ENCODE data around the gene RCSD1.

Gene RCSD1

DNA sequence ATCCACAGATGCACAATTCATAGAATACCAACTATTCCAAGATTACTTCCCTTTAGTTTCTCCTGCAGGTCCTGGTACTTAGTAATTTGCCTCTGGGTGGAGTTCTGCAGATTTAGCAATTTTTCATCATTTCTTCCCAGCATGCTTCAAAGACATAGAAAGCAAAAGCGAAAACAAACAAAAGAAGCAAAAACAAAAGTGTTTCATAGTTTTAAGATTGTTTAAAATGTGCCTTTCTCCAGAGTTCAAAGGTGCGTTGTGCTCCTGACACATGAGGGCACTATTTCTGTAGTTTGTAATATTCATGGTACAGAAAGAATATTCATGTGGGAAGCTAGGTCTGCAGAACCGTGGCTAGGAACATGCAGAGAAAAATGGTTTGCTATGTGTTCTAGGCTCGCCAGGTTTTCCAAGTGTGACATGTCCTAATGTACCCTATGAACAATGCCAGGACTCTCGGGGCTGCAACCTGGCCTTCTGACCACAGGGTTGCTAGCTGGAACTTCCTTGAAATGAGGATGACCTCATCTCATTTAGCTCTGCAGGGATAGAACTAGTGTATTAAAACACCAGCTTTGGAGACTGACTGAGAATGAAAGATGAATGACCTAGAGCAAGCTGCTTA is 30.0 kb upstream of the RCSD1 start:
- peak overlapping the region; percentile 42 for H3K4me2 ChIP-seq (ENCODE audit: insufficient read depth, low read length)
- H3K27me3 ChIP-seq (ENCODE audit: insufficient read depth, low read length, poor library complexity) = no peaks in the 10 kb centered on the region
- peaks cover 15% of the 10 kb centered on the region for H3K79me2 ChIP-seq (ENCODE audit: insufficient read depth, low read length)
- peak overlapping the region; percentile 37 for H3K9ac ChIP-seq (ENCODE audit: low read depth, low read length)
- H3K9me3 ChIP-seq (ENCODE audit: insufficient read depth, low read length, severe bottlenecking) = no peaks in the 10 kb centered on the region
- peak overlapping the region; percentile 47; the same call in 1 of the 2 replicates for H2AFZ ChIP-seq (ENCODE audit: low read depth, low read length)
- no peak overlapping the region; a peak in 1 of 4 replicates for H3K4me3 ChIP-seq (ENCODE audit: low read depth in 1 of 2, low read length in 2 of 2)
- DNase-seq = peak; percentile 71
- peaks cover 40% of the 10 kb centered on the region for H3K4me1 ChIP-seq (ENCODE audit: insufficient read depth, low read length)
- H3K36me3 ChIP-seq (ENCODE audit: insufficient read depth, low read length) = no peaks in the 10 kb centered on the region
- H4K20me1 ChIP-seq (ENCODE audit: insufficient read depth, low read length) = no peaks in the 10 kb centered on the region
- TF ChIP-seq, protein P1, sequence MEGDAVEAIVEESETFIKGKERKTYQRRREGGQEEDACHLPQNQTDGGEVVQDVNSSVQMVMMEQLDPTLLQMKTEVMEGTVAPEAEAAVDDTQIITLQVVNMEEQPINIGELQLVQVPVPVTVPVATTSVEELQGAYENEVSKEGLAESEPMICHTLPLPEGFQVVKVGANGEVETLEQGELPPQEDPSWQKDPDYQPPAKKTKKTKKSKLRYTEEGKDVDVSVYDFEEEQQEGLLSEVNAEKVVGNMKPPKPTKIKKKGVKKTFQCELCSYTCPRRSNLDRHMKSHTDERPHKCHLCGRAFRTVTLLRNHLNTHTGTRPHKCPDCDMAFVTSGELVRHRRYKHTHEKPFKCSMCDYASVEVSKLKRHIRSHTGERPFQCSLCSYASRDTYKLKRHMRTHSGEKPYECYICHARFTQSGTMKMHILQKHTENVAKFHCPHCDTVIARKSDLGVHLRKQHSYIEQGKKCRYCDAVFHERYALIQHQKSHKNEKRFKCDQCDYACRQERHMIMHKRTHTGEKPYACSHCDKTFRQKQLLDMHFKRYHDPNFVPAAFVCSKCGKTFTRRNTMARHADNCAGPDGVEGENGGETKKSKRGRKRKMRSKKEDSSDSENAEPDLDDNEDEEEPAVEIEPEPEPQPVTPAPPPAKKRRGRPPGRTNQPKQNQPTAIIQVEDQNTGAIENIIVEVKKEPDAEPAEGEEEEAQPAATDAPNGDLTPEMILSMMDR (IDR thresholded peaks at IDR 0.05; ENCODE audit: borderline replicate concordance, extremely low read depth, low read length, poor library complexity, severe bottlenecking) = peak; percentile 98
- no peak for TF ChIP-seq EZH2 (IDR thresholded peaks at IDR 0.05; ENCODE audit: borderline replicate concordance, low read depth, low read length, severe bottlenecking)
- peak overlapping the region; percentile 78 for H3K27ac ChIP-seq (ENCODE audit: low read length)
- ATAC-seq (ENCODE audit: insufficient read depth, low read depth) = peak; percentile 83

DNA sequence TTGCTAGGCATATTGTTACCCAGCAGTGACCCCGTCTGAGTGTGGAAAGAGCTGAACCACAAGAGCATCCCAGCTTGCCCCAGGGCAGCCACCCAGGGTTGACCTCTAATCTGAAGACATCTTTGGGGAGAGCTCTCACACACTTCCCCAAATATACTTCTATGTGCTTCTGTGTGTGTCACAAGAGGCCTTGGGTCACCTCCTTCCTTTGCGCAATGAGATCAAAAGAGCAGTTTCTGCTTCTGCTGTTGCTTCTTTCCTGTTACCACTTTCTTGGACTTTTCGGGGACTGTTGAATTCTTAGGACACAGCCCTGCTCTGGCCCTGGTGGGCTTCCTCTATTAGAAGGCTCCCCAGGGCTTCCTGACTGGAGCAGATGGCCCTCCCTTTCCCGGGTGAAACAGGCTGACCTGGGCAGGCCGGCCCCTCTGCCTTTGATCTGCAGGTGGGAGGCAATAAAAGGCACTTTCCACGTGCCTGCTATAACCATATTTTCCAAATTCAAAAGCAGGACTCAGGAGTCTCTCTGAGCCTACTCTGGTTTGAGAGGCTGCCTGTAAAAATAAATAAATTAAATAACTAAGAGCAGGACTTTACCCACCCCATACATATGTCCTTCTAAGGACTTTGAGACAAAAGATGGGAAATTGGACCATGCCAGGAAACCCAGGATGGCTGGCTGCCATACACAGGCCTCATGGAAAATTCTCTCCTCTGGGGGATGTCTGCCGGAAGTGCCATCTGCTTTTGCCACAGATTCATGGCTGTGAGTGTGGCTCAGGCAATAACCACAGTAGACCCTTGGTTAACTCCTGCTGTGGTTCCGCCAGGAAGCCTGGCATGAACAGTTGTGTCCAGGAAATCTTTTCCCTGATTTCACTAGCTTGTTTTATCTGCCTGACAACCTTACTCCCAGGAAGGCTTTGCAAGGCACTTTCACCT is 28.3 kb upstream of the RCSD1 start:
- H2AFZ ChIP-seq (ENCODE audit: low read depth, low read length) = peak overlapping the region; percentile 21; the same call in 1 of the 2 replicates
- peak; percentile 52 for DNase-seq

DNA sequence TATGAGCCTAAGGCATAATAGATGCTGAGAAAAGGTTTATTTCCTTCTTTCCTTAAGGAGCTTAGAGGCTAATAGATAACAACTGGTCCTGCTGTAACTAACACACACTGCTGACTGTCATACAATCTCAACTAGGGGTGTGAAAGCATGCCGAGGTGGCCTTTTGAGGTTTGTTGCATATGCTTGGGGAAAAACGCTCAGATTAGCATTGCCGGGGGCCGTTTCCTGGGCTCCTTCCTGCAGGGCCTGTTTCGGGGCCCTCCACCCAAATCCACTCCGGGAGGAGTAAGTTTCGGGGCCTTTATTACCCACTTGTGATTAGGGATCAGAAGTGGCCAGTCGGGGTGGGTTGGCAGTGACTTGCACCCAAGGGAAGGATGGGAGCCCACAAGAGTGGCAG is 27.2 kb upstream of the RCSD1 start:
- Histone ChIP-seq H3K4me2 (ENCODE audit: insufficient read depth, low read length) (no peak overlapping the region), H3K4me1 (ENCODE audit: insufficient read depth, low read length) (peaks cover 40% of the 10 kb centered on the region), H3K9ac (ENCODE audit: low read depth, low read length) (peak overlapping the region; percentile 37; the same call in 1 of the 2 replicates), H2AFZ (ENCODE audit: low read depth, low read length) (no peak overlapping the region), H3K36me3 (ENCODE audit: insufficient read depth, low read length) (peaks cover 5% of the 10 kb centered on the region), H3K4me3 (ENCODE audit: low read depth in 1 of 2, low read length in 2 of 2) (no peak overlapping the region), H3K9me3 (ENCODE audit: insufficient read depth, low read length, severe bottlenecking) (peaks cover 13% of the 10 kb centered on the region), H3K27ac (ENCODE audit: low read length) (peak overlapping the region; percentile 78), H3K27me3 (ENCODE audit: insufficient read depth, low read length, poor library complexity) (no peaks in the 10 kb centered on the region), H3K79me2 (ENCODE audit: insufficient read depth, low read length) (peaks cover 15% of the 10 kb centered on the region), H4K20me1 (ENCODE audit: insufficient read depth, low read length) (no peaks in the 10 kb centered on the region)
- no peak for DNase-seq
- no peak for ATAC-seq (ENCODE audit: insufficient read depth, low read depth)
- TF ChIP-seq, protein P1 (IDR thresholded peaks at IDR 0.05; ENCODE audit: borderline replicate concordance, extremely low read depth, low read length, poor library complexity, severe bottlenecking) = no peak
- no peak for TF ChIP-seq EZH2 (IDR thresholded peaks at IDR 0.05; ENCODE audit: borderline replicate concordance, low read depth, low read length, severe bottlenecking)

More for the DNA sequence above, 28.3 kb upstream of the RCSD1 start:
- Histone ChIP-seq H3K4me2 (ENCODE audit: insufficient read depth, low read length) (peak overlapping the region; percentile 9; the same call in 1 of the 2 replicates), H3K79me2 (ENCODE audit: insufficient read depth, low read length) (peaks cover 15% of the 10 kb centered on the region), H3K9me3 (ENCODE audit: insufficient read depth, low read length, severe bottlenecking) (peaks cover 2% of the 10 kb centered on the region), H4K20me1 (ENCODE audit: insufficient read depth, low read length) (no peaks in the 10 kb centered on the region), H3K4me1 (ENCODE audit: insufficient read depth, low read length) (peaks cover 40% of the 10 kb centered on the region), H3K27ac (ENCODE audit: low read length) (peak overlapping the region; percentile 78), H3K27me3 (ENCODE audit: insufficient read depth, low read length, poor library complexity) (no peaks in the 10 kb centered on the region), H3K4me3 (ENCODE audit: low read depth in 1 of 2, low read length in 2 of 2) (no peak overlapping the region), H3K9ac (ENCODE audit: low read depth, low read length) (peak overlapping the region; percentile 37), H3K36me3 (ENCODE audit: insufficient read depth, low read length) (no peaks in the 10 kb centered on the region)
- peak; percentile 34 for ATAC-seq (ENCODE audit: insufficient read depth, low read depth)
- no peak for TF ChIP-seq EZH2 (IDR thresholded peaks at IDR 0.05; ENCODE audit: borderline replicate concordance, low read depth, low read length, severe bottlenecking)
- TF ChIP-seq, protein P1 (IDR thresholded peaks at IDR 0.05; ENCODE audit: borderline replicate concordance, extremely low read depth, low read length, poor library complexity, severe bottlenecking) = no peak
